Erythroblast (primary cell): ENCODE data around the gene RO60.

Source experiments
- GATA1 ChIP-seq: IDR thresholded peaks from 2 replicates; pipeline ENCODE4 v1.6.1; 2011; ENCODE audit warnings: low read depth, mild to moderate bottlenecking, control low read depth, low read length, moderate library complexity
- POLR2A ChIP-seq: IDR thresholded peaks from 2 replicates; pipeline ENCODE4 v1.6.1; 2011; ENCODE audit warnings: mild to moderate bottlenecking, low read length

DNA sequence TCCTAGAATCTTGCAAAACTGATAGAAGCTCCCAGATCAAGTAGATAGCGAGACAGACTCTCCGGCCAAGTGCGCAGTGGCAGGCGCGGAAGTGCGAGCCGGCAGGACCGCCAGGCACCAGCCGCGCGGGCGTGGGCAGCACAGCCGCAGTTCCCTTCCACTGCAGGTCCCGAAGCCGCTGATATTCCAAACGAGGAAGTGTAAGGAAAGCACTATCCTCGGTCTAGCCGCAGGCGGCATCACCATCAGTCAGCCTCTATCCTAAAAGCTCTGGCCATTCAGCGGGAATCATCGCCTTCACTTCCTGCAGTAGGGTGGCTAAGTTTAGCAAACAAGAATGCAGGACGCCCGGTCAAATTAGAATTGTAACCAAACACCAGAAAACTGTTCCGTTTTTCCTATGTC lies 45.1 kb downstream of the RO60 start:
- TF ChIP-seq POLR2A: no peak
- no peak for TF ChIP-seq GATA1
